RPMI8226 (cell line): ENCODE measurements around the gene TMEM158.

ENCODE experiments used
- DNase-seq: peaks from one replicate; pipeline ENCODE4 v3.0.0-alpha.2; 2015

The TMEM158 gene

GRCh38 chr3:45198264-45199260, 27.5 kb downstream of the TMEM158 start:
- no peak for DNase-seq

- DNase-seq: no peak
Observed at GRCh38 chr3:45194791-45195190, 31.3 kb downstream of the TMEM158 start.

GRCh38 chr3:45191924-45192417, 34.1 kb downstream of the TMEM158 start:
- DNase-seq: no peak

- no peak for DNase-seq
Observed at GRCh38 chr3:45191424-45191823, 34.7 kb downstream of the TMEM158 start.

GRCh38 chr3:45188719-45189659, 37.1 kb downstream of the TMEM158 start:
- DNase-seq: no peak

GRCh38 chr3:45187694-45188141, 38.4 kb downstream of the TMEM158 start:
- peak; percentile 46 for DNase-seq

- DNase-seq: no peak
Observed at GRCh38 chr3:45186871-45187270, 39.2 kb downstream of the TMEM158 start.

GRCh38 chr3:45185461-45185860, 40.6 kb downstream of the TMEM158 start:
- DNase-seq: no peak

GRCh38 chr3:45185052-45185451, 41.0 kb downstream of the TMEM158 start:
- DNase-seq: peak; percentile 17

GRCh38 chr3:45183872-45184262, 42.2 kb downstream of the TMEM158 start:
- DNase-seq: no peak

GRCh38 chr3:45182915-45183871, 42.9 kb downstream of the TMEM158 start:
- peak; percentile 79 for DNase-seq

- no peak for DNase-seq
Observed at GRCh38 chr3:45181496-45181895, 44.6 kb downstream of the TMEM158 start.

GRCh38 chr3:45180899-45181298, 45.2 kb downstream of the TMEM158 start:
- DNase-seq: no peak

GRCh38 chr3:45180051-45180450, 46.0 kb downstream of the TMEM158 start:
- DNase-seq: no peak

- DNase-seq: no peak
Observed at GRCh38 chr3:45179163-45179562, 46.9 kb downstream of the TMEM158 start.

GRCh38 chr3:45178183-45179023, 47.7 kb downstream of the TMEM158 start:
- DNase-seq: no peak

- DNase-seq: no peak
Observed at GRCh38 chr3:45176912-45177311, 49.2 kb downstream of the TMEM158 start.
